Stimulated activated CD4-positive, alpha-beta T cell treated with anti-CD3 and anti-CD28 coated beads, Interleukin-1b, Interleukin-23, amount 100 ng/mL, for 4 hours (primary cell): ENCODE data around the gene COL9A1.
"Not testable (repeated sequence)": the region's sequence is repeated elsewhere in the genome, so short reads cannot be mapped to it uniquely, and the experiment has no call there.

Source experiments
- DNase-seq, 2 donors: peaks; one replicate each; pipeline ENCODE4 v3.0.0-alpha.2; 2020; ENCODE audit warnings: low read depth in 2 of 2

COL9A1 gene

DNA sequence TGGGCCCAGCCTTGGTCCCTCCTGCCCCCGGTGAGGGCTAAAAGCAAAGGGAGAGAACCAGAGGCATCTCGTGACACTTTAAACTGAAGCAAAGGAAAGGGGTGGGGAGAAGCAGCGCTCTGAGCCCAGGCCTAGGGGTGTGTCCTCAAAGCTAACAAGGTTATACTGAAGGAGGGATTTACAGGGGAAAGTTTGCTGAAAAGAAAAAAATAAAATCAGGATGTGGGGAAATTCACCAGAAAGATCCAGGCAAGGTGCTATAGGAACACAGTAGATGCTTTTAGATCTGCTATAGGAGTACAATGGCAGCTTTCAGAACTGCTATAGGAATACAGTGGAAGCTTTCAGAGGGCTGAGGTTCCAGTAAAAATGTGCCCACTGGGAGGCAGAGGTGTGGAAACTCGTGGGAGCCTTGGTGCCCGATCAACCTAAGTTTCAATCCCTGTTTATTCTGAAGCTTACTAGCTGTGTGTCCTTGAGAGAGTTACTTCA is at the start of gene COL9A1:
Gene COL9A1 (minus strand): TSS at position 51 of the 492 bp plus-strand sequence. CDS start 160 bp downstream, outside the sequence.
- no peak for DNase-seq

- DNase-seq = no peak
These were observed 48.6 kb upstream of the COL9A1 start for GRCh38 chr6:70351461-70351860.

- DNase-seq = no peak
These were observed 42.7 kb upstream of the COL9A1 start for GRCh38 chr6:70345619-70346018.

DNA sequence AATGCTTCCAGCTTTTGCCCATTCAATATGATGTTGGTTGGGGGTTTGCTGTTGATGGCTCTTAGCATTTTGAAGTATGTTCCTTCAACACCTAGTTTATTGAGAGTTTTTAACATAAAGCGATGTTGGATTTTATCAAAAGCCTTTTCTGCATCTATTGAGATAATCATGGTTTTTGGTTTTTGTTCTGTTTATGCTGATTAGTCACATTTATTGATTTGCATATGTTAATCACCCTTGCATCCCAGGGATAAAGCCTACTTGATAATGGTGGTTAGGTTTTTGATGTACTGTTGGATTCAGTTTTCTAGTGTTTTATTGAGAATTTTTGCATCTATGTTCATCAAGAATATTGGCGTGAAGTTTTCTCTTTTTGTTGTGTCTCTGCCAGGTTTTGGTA is 40.4 kb upstream of the COL9A1 start:
- no peak for DNase-seq

GRCh38 chr6:70339810-70340209 is 36.9 kb upstream of the COL9A1 start:
- DNase-seq = not testable (repeated sequence)

- no peak for DNase-seq
These were observed 35.9 kb upstream of the COL9A1 start for GRCh38 chr6:70338775-70339174.

- DNase-seq = no peak
These were observed 34.8 kb upstream of the COL9A1 start for GRCh38 chr6:70337743-70338105.

DNA sequence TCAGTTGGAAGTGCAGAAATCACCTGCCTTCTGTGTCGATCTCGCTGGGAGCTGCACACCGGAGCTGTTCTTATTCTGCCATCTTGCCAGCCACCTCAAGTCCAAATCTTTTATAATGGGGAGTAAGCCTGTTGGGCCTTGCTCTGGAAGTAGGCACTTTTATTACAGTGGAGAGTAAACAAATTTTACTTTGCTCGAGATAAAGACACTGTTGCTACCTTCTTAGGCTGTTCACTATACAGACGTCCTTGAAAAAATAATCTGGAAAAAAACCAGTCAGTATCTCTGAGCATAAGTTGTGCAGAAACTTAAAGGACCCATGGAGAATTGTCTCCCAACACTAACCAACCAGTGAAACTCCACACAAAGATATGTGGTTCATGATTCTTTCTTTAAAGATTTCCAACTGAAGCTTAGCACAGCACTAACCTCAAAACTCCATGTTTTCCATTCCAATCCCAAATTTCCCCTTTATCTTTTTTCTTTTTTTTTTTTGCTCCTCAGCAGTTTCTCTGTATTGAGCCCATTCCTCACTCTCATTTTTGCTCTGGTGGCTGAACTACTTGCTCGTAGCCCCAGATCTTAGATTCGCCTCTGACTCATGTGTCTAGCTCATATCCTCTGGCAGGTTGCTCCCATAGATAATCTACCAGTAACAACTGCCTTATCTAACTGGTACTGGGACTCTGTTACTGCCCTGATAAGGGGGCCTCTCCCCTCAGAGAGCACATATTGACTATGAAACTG is 34.3 kb upstream of the COL9A1 start:
- DNase-seq = no peak

DNA sequence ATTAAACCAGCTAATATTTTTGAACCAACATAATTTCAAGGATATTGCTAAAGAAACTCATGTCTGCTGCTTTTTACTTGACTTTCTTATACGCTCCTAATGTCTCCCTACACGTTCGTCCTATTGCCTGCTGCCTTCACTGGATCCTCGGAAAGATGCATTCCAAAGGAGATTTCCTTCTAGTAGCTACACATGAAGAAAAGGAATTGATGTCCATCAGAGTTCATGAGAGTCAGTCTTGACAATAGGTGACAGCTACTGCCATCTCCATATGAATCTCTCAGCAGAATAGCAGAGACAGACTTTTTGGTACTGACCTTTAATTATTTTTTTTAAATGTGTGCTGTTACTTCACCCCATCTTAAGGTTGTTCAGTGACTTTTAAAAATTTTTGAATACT is 24.2 kb upstream of the COL9A1 start:
- no peak for DNase-seq

DNA sequence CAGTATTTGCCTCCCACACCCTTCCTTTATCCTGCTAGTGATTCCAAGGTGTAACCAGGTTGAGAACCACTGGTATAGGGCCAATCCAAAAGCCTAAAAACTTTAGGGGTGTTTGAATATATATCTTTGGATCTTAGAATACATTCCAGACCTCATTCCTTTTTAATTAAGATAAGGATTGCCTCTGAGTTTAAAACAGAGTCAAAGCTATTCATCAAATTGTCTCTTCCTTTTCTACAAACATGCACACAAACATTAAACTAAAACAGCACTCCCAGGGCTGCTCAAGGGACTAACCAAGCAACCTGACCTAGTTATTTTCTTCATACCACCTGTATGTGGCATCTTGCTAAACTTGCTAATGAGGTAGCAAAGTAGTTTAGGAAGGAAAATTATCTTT is 22.1 kb upstream of the COL9A1 start:
- no peak for DNase-seq

DNA sequence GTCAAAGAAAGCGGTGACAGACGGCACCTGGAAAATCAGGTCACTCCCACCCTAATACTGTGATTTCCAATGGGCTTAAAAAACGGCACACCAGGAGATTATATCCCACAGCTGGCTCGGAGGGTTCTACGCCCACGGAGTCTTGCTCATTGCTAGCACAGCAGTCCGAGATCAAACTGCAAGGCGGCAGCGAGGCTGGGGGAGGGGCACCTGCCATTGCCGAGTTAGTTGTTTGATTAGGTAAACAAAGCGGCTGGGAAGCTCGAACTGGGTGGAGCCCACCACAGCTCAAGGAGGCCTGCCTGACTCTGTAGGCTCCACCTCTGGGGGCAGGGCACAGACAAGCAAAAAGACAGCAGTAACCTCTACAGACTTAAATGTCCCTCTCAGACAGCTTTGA is 14.9 kb upstream of the COL9A1 start:
- not testable (repeated sequence) for DNase-seq

- DNase-seq = no peak
These were observed 12.3 kb upstream of the COL9A1 start for GRCh38 chr6:70315079-70315751.

GRCh38 chr6:70314296-70314695 is 11.4 kb upstream of the COL9A1 start:
- no peak for DNase-seq

DNA sequence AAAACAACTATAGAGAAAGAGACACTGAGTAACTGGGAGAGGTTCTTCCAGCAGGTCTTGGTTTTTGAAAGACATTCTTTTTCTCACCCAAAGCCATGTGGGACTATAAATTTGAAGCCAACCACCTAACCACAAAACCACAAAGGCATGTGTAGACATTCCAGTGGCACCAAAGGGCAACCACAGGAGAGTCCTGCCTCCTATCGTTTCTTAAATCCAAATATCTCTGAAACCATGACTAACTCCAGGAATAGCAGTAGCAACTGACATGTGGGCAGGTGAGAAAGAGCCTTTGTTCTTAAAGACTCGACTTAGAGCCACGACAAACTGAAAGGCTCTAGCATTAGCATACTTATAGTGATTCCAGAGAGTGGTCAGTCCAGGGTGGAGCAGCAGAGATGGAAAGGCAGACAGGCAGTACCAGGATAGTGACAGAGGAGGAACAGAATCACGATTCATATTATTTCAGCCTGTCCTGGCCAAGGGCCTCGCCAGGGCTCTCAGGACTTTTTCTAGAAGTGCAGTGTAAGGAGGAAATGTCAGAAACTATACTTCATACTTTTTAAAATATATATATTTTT is 9.4 kb upstream of the COL9A1 start:
- DNase-seq = no peak

DNA sequence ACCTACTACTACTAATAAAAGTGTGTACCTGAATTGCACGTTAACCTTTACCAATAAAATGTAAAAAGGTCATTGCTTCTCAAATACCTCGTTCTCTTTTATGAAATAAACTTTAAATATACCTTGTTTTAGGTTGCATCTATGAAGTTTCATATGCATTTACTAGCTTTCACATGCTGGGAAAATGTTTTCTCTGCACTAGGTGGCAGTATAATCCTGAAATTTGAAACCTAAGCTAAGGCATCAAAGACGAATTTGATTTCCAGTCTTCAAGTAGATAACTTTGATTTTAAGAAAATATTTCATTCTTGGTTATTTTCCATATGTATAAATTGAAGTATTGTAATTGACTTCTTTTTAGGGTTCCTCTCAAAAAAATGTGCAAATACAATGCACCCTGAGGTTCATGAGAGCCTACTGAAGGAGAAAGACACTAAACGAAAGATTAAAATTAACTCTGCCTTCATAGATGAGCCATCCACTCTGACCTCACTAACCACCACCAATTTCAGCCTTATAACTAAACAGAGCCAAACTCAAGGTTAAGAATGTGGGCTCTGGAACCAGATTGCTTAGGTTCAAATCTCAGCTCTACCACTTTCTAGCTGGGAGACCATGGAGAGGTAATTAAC is 7.3 kb upstream of the COL9A1 start:
- DNase-seq = no peak

- DNase-seq = no peak
These were observed 6.4 kb upstream of the COL9A1 start for GRCh38 chr6:70309243-70309642.

DNA sequence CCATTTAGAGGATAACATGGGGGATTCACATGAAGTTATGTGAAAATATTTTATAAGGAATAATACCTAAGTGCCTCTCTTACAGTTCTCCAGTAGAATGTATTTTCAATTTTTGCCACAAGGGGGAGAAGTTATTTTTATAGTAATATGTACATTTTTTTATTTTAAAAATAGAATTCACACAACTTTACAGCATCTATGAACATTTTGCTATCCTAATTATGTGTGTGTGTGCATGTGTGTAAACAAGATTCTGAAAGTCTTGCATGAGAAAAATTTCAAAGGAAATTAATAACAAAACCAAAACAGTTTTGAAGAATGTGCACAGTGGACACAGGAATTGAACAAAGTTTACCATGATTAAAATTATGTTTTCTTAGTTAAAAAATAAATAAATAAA is 5.3 kb upstream of the COL9A1 start:
- DNase-seq = not testable (repeated sequence)

DNA sequence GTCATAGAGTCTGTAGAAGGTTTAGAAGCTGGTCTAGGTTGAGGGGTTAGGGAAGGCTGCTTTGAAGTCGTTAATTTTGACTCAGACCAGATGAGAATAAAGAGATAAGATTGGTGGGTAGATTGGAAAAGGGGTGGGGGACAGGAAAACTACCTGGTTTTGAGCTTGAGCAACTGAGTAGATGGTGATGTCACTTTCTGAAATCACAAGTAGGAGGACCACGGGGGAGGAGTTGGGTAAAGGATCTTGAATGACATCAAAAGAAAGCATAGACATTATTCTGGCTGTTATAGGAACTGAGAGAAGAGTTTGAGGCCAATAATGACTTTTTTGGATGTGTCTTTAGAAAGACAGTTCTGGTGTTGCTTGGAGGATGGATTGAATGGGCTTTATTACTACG is 4.1 kb upstream of the COL9A1 start:
- no peak for DNase-seq

DNA sequence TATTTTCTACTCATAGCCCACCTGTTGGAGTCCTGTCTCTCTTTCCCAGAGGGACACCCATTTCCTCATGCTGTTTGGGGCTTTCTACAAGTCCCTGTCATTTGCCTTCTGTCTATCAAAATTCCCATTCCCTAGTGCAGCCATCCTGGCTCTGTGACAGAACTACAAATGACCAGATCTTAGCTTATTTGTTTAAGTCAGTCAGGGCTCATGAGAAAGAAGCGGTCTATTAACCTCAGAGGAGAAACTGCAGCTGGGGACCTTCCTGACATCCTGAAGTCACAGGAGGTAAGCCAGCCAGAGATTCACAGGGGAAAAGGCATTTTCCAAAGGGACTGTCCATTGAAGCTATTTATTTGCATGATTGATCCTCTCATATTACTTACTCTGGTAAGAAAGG is 1.7 kb upstream of the COL9A1 start:
- no peak for DNase-seq

GRCh38 chr6:70299456-70299855 is 3.4 kb downstream of the COL9A1 start:
- no peak for DNase-seq

GRCh38 chr6:70298068-70298467 is 4.8 kb downstream of the COL9A1 start:
- no peak for DNase-seq

DNA sequence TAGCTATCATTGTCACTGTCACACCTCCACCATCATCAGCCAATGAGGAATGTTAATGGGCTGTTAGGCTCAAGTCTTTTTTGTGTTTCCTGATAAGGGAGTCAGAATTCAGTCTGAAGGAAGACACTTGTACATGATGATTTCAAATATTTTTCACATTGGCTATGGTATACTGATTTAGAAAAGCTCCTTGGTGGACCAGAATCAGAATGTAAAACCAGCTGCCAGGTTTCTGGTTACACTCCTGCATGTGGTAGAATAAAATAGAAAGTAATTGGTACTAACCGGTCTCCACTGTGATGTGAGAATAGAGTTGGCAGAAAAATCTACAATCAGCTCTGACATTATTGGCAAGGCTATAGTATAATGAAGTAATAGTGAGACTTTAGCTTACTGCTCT is 10.7 kb downstream of the COL9A1 start:
- DNase-seq = no peak

DNA sequence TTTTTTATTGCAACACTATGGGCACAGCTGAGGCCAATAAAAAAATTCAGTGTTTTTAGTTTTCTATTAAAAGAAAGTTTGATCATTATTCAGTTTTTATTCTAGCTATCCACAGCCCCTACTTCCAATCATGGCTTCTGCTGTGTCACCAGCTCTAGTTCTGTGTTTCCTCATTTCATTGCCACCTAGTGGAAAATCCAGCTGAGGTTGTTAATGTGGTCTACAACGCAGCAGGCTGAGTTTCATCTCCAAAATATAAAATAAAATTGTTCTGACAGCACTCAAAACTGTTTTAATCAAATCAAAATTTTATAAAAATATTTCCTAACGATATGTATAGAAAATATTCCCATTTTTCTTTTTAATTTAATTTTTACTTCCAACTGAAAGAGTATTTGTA is 13.6 kb downstream of the COL9A1 start:
- DNase-seq = no peak
